PC-3 (cell line): ENCODE results near the gene STX18.

Experiments used
- CTCF ChIP-seq: fragments of 300-600 bp; sonication (generic); conservative IDR thresholded peaks from 2 replicates; pipeline ENCODE4 v1.5.1; 2017; ENCODE audit warnings: antibody characterized with exemption, low read depth, mild to moderate bottlenecking, low read length
- EZH2 ChIP-seq: fragments of 300-600 bp; sonication (generic); IDR thresholded peaks from one replicate; pipeline ENCODE4 v1.6.1; 2017; ENCODE audit warnings: antibody characterized with exemption, mild to moderate bottlenecking, low read length; ENCODE audit not compliant: unreplicated experiment

GRCh38 chr4:4554234-4554633 is 12.4 kb upstream of the STX18 start:
- no peak for TF ChIP-seq CTCF
- TF ChIP-seq EZH2, result no peak
